HG03469 (cell line): ENCODE data around the gene ZNF268.
"Not testable (repeated sequence)": the region's sequence is repeated elsewhere in the genome, so short reads cannot be mapped to it uniquely, and the experiment has no call there.

ENCODE experiments used
- ATAC-seq: cut with Tn5 transposase; IDR thresholded peaks from one replicate; pipeline ENCODE4 v1.9.1; 2021; ENCODE audit warnings: mild to moderate bottlenecking, moderate library complexity, moderate number of reproducible peaks; ENCODE audit not compliant: unreplicated experiment

The ZNF268 gene

GRCh38 chr12:133226690-133227089 lies 45.4 kb downstream of the ZNF268 start:
- no peak for ATAC-seq

GRCh38 chr12:133227281-133227852 lies 46.1 kb downstream of the ZNF268 start:
- ATAC-seq = no peak

GRCh38 chr12:133231001-133231400 lies 49.7 kb downstream of the ZNF268 start:
- ATAC-seq = no peak

- no peak for ATAC-seq
These were observed 51.7 kb downstream of the ZNF268 start for GRCh38 chr12:133233006-133233405.

GRCh38 chr12:133233993-133234564 lies 52.8 kb downstream of the ZNF268 start:
- no peak for ATAC-seq

- no peak for ATAC-seq
These were observed 53.7 kb downstream of the ZNF268 start for GRCh38 chr12:133234971-133235370.

GRCh38 chr12:133235401-133236112 lies 54.3 kb downstream of the ZNF268 start, which contains the start of gene ANHX:
TSS of gene ANHX (minus strand) at chr12:133235877. CDS start at chr12:133234356, 1,521 bp downstream.
- no peak for ATAC-seq

- no peak for ATAC-seq
These were observed 54.8 kb downstream of the ZNF268 start for GRCh38 chr12:133236144-133236543.

- ATAC-seq = no peak
These were observed 55.3 kb downstream of the ZNF268 start for GRCh38 chr12:133236556-133236955.

- no peak for ATAC-seq
These were observed 70.4 kb downstream of the ZNF268 start for GRCh38 chr12:133251732-133252131.

- not testable (repeated sequence) for ATAC-seq
These were observed 74.5 kb downstream of the ZNF268 start for GRCh38 chr12:133255833-133256232.

- no peak for ATAC-seq
These were observed 75.0 kb downstream of the ZNF268 start for GRCh38 chr12:133256321-133256720.

- no peak for ATAC-seq
These were observed 82.9 kb downstream of the ZNF268 start for GRCh38 chr12:133264173-133264572.
